GM12878 (cell line): ENCODE data around the gene NRBF2. TPM values are rescaled to one million over a fixed set of nuclear protein-coding genes. Genes with fewer than 3 reads are reported as not detected.
A peak's percentile ranks its signal among the peaks of the same experiment; 100 is the strongest.

Source experiments
- ATAC-seq: fragments of 200-7000 bp; cut with Tn5 transposase; 3 replicates; pipeline ENCODE4 v1.9.1; 2020; ENCODE audit warnings: mild to moderate bottlenecking, moderate library complexity
- BruUV-seq: library from RNA; stranded (reverse); fragments of 400-500 nt; replicated peaks from 2 replicates; lab custom pipeline; 2021; lab: Mats Ljungman, UMichigan
- CTCF ChIA-PET: fragments of 300-600 bp; sonication (Branson Sonifier 250); formaldehyde crosslinking; extraction: SDS; loops from one replicate; lab custom pipeline; 2021; ENCODE audit warnings: inconsistent platforms; lab: Yijun Ruan, JAX
- POLR2A ChIA-PET: fragments of 350-600 bp; formaldehyde crosslinking; extraction: SDS; loops from one replicate; lab custom pipeline; 2021; ENCODE audit warnings: inconsistent platforms; lab: Charles Lee
- RAD21 ChIA-PET: fragments of 300-600 bp; sonication (Branson Sonifier 250); formaldehyde crosslinking; loops from one replicate; lab custom pipeline; 2023; ENCODE audit warnings: antibody characterized with exemption; ENCODE audit not compliant: unreplicated experiment; lab: Charles Lee
- SMC1A ChIA-PET: fragments of 300-600 bp; sonication (Branson Sonifier 250); formaldehyde crosslinking; loops from one replicate; lab custom pipeline; 2023; ENCODE audit not compliant: unreplicated experiment, uncharacterized antibody; lab: Charles Lee
- DNase-seq: peaks from one replicate; pipeline ENCODE4 v3.0.0-alpha.2; 2011; ENCODE audit warnings: low read depth, low spot score
- FAIRE-seq: peaks from 3 replicates; lab custom pipeline; 2011; peaks lifted over from hg19 to GRCh38; lab: Jason Lieb, UNC
- H2AFZ ChIP-seq: 2 replicates; pipeline ENCODE4 v1.6.0; 2011; ENCODE audit warnings: low read depth, low read length, control low read depth; ENCODE audit not compliant: control insufficient read depth
- H3K27ac ChIP-seq: 2 replicates; pipeline ENCODE4 v1.5.1; 2011; ENCODE audit warnings: control low read depth; ENCODE audit not compliant: control insufficient read depth, insufficient read depth
- H3K27me3 ChIP-seq, 2 experiments: replicated peaks in 1 of 2; 2 replicates each; pipeline versions ENCODE4 v1.6.0 to v1.6.1; 2011; ENCODE audit warnings: low read length in 1 of 2; ENCODE audit not compliant: control insufficient read depth in 2 of 2, insufficient read depth in 2 of 2
- H3K36me3 ChIP-seq, 2 experiments: 2 replicates each; pipeline ENCODE4 v1.5.1; 2011; ENCODE audit warnings: low read length in 1 of 2; ENCODE audit not compliant: control insufficient read depth in 2 of 2, insufficient read depth in 2 of 2
- H3K4me1 ChIP-seq: 2 replicates; pipeline ENCODE4 v1.6.1; 2011; ENCODE audit warnings: mild to moderate bottlenecking, low read length, moderate library complexity, mixed read lengths; ENCODE audit not compliant: control insufficient read depth, insufficient read depth
- H3K4me2 ChIP-seq: 2 replicates; pipeline ENCODE4 v1.6.0; 2011; ENCODE audit warnings: control low read depth; ENCODE audit not compliant: control insufficient read depth, insufficient read depth
- H3K4me3 ChIP-seq: fragments of 200-600 bp; sonication (generic); 2 replicates; pipeline ENCODE4 v1.5.1; 2016
- H3K79me2 ChIP-seq: 2 replicates; pipeline ENCODE4 v1.6.0; 2011; ENCODE audit warnings: low read length; ENCODE audit not compliant: control insufficient read depth, insufficient read depth
- H3K9ac ChIP-seq: 2 replicates; pipeline ENCODE4 v1.8.0; 2011; ENCODE audit warnings: low read length, control low read depth, mixed read lengths; ENCODE audit not compliant: control insufficient read depth, insufficient read depth
- H3K9me3 ChIP-seq: replicated peaks from 3 replicates; pipeline ENCODE4 v1.5.1; 2011; ENCODE audit warnings: mild to moderate bottlenecking, low read length; ENCODE audit not compliant: control insufficient read depth, insufficient read depth
- H4K20me1 ChIP-seq: 2 replicates; pipeline ENCODE4 v1.6.0; 2011; ENCODE audit not compliant: control insufficient read depth, insufficient read depth
- ATF7 ChIP-seq: fragments of 450-650 bp; IDR thresholded peaks from 2 replicates; pipeline ENCODE4 v1.6.1; 2016; ENCODE audit warnings: low read depth, mild to moderate bottlenecking
- BCLAF1 ChIP-seq: fragments of 450-650 bp; IDR thresholded peaks from 2 replicates; pipeline ENCODE4 v1.6.1; 2017; ENCODE audit warnings: antibody characterized with exemption, mild to moderate bottlenecking, moderate library complexity
- CEBPB ChIP-seq, 2 experiments: fragments of 150-350 bp in 1 of 2; IDR thresholded peaks; 2 replicates each; pipeline ENCODE4 v1.6.1; 2012 to 2014; ENCODE audit warnings: low read depth in 2 of 2, low read length in 2 of 2, borderline replicate concordance in 1 of 2, inconsistent platforms in 1 of 2
- CHD2 ChIP-seq: IDR thresholded peaks from 2 replicates; pipeline ENCODE4 v1.6.1; 2011; ENCODE audit warnings: low read depth, low read length, improper control_type of control experiment, borderline replicate concordance
- CREB1 ChIP-seq: IDR thresholded peaks from 2 replicates; pipeline ENCODE4 v1.6.1; 2012; ENCODE audit warnings: low read depth, mild to moderate bottlenecking, inconsistent platforms
- CUX1 ChIP-seq: IDR thresholded peaks from 2 replicates; pipeline ENCODE4 v1.6.1; 2012; ENCODE audit warnings: improper control_type of control experiment, low read depth, low read length; ENCODE audit not compliant: insufficient replicate concordance
- NR2F1 ChIP-seq: fragments of 450-650 bp; conservative IDR thresholded peaks from 2 replicates; pipeline ENCODE4 v1.6.1; 2017; ENCODE audit warnings: mild to moderate bottlenecking
- PAX5 ChIP-seq: IDR thresholded peaks from 2 replicates; pipeline ENCODE4 v1.6.1; 2011; ENCODE audit warnings: low read depth, low read length, borderline replicate concordance
- PKNOX1 ChIP-seq: fragments of 450-650 bp; IDR thresholded peaks from 2 replicates; pipeline ENCODE4 v1.6.1; 2016; ENCODE audit warnings: mild to moderate bottlenecking
- RELB ChIP-seq: fragments of 450-650 bp; IDR thresholded peaks from 2 replicates; pipeline ENCODE4 v1.6.1; 2017; ENCODE audit warnings: low read depth, mild to moderate bottlenecking, moderate library complexity
- SIN3A ChIP-seq: IDR thresholded peaks from 2 replicates; pipeline ENCODE4 v1.6.1; 2012; ENCODE audit warnings: low read depth, low read length, improper control_type of control experiment
- ZSCAN29 ChIP-seq: fragments of 450-650 bp; IDR thresholded peaks from 2 replicates; pipeline ENCODE4 v1.6.1; 2017; ENCODE audit warnings: mild to moderate bottlenecking, moderate library complexity
- in situ Hi-C: fragments of 300-500 bp; cut with MboI; formaldehyde crosslinking; loops from 9 replicates; pipeline ENCODE4 v1.14.3; 2018; ENCODE audit warnings: mixed read lengths
- intact Hi-C: fragments of 100-400 bp; cut with micrococcal nuclease; formaldehyde crosslinking; loops from one replicate; pipeline ENCODE4 v1.14.2; 2022; ENCODE audit not compliant: unreplicated experiment
- polyA plus RNA-seq, 11 experiments: library from polyadenylated mRNA; depleted of rRNA in 4 of 11; unstranded in 6 of 11; stranded (reverse) in 5 of 11; fragments of >200 nt; fragmentation: Nextera tagmentation in 4 of 11; fragmentation: Illumina TruSeq in 1 of 11; extraction: Ambion mirVana in 4 of 11; extraction: Trizol in 1 of 11; gene quantifications; 1 replicate in 1 of 11; 2 replicates in 10 of 11; pipeline versions ENCODE4 v1.2.1 to v1.2.3, GENCODE V29; 2011 to 2016; ENCODE audit warnings: inconsistent platforms in 2 of 11, missing spikeins in 2 of 11, low read depth in 1 of 11
- total RNA-seq, 4 experiments: library from RNA; depleted of rRNA in 3 of 4; stranded (reverse); fragments of >200 nt in 3 of 4; fragmentation: Illumina TruSeq in 1 of 4; extraction: Trizol in 1 of 4; gene quantifications; 2 replicates each; pipeline versions ENCODE4 v1.2.1 to v1.2.3, GENCODE V29; 2013 to 2021

NRBF2 gene
- total and polyA plus RNA-seq, 10 of the 15 experiments (the other 5 are each of a cell fraction or from before 2014, with no cell fraction given) = 17.8 to 39.8 (median 27.7) TPM

- TF ChIP-seq CUX1 (no peak), CREB1 (no peak), ZSCAN29 (no peak)
Measured at GRCh38 chr10:63145782-63146181, 12.7 kb downstream of the NRBF2 start (continued).

GRCh38 chr10:63146503-63146902, 13.4 kb downstream of the NRBF2 start:
- no TSS peak for BruUV-seq
- Histone ChIP-seq H3K9ac (no peak overlapping the region), H3K4me2 (0 out of 2 replicates have a peak overlapping the region, but pooled peaks have one; percentile 48), H3K4me1 (no peaks in the 10 kb centered on the region; the same call in 1 of the 2 replicates), H4K20me1 (no peaks in the 10 kb centered on the region), H3K36me3 (peaks cover 0 to 9% of the 10 kb centered on the region in 2 experiments), H3K27ac (no peak overlapping the region), H3K27me3 (no peaks in the 10 kb centered on the region), H2AFZ (no peak overlapping the region), H3K79me2 (peaks cover 52% of the 10 kb centered on the region), H3K9me3 (no peaks in the 10 kb centered on the region), H3K4me3 (no peak overlapping the region)
- ChIA-PET POLR2A (interaction anchor here (0.5 to 3.3 kb wide), 2 partner anchors 11 to 229 kb away, joined by 7 to 15 read pairs; no protein-coding TSS in a partner anchor), CTCF (interaction anchor here (0.7 to 4.3 kb wide), 13 partner anchors 10 to 709 kb away, joined by 3 to 57 read pairs (median 5); partner anchors contain the start of gene NRBF2), SMC1A (interaction anchor here (0.9 to 4.8 kb wide), 14 partner anchors 11 to 574 kb away, joined by 3 to 40 read pairs (median 4); partner anchors contain the start of gene NRBF2), RAD21 (interaction anchor here (1.0 to 4.1 kb wide), 5 partner anchors 10 to 689 kb away, joined by 3 to 24 read pairs (median 6); no protein-coding TSS in a partner anchor)
- intact Hi-C loops = no loop called here
- ATAC-seq (no peak), DNase-seq (no peak), FAIRE-seq (no peak)
- in situ Hi-C loops = no loop called here
- TF ChIP-seq PKNOX1 (no peak), ATF7 (no peak), CEBPB (IDR thresholded peaks at IDR 0.05; ENCODE audit: borderline replicate concordance in 1 of 2, low read depth in 2 of 2, low read length in 2 of 2) (no peak), CHD2 (no peak), BCLAF1 (no peak), RELB (no peak), SIN3A (no peak), NR2F1 (no peak), PAX5 (no peak)
